LoVo (cell line): ENCODE data around the gene CACNA2D3.

Source experiments
- DNase-seq: peaks from one replicate; pipeline ENCODE4 v3.0.0-alpha.2; 2016; ENCODE audit warnings: low spot score

CACNA2D3 gene

DNA sequence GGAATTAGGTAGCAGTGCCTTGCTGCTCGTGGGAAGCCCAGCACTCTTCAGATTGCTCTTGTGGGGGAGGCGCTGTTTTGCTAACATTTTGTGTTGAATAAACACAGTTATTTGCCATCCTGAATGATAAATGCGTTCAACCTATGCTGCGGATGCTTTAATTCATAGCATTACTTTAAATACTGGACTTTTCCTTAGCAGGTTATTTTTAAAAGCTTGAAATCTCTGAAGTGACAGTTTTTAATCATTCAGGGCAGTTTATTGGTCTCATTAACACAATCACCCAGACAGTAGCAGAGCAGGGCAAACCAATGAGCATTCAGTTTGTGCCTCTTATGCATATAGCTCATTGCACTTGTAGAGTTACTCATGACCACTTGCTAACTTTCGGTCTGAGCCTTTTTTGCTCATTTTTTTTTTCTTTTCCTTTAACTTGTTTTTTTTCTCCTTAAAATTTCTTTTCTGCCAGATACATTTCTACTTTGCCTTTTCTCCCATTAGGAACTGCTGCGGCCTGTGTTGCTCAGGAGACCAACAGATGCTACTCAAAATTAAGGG is 5.2 kb downstream of the CACNA2D3 start:
- no peak for DNase-seq

DNA sequence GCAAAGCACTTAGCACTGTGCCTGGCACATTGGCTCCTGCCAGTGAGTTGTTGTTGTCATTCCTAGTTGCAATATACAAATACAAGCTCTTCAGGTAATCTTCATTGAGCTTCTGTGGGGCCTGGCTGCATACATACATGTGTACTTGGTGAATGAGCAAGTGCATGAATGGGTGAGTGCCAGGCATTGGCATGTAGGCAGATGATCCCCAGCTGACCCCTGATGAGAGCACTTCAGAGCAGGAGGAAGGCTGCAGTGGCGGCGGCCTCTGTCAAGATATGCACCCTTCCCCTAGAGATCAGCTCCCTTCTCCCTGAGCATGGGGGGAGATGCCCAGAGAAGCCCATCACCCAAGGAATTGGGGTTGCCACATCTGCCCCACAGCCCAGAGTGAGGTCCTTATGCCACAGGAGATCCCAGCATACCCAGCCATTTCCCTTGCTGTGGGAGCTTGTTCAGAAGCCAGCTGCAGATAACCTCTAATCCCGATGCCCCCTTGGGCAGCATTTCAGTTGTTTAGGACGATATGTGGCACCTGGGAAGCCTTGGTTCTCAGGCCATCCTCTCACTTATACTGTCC is 8.8 kb downstream of the CACNA2D3 start:
- DNase-seq, result no peak

DNA sequence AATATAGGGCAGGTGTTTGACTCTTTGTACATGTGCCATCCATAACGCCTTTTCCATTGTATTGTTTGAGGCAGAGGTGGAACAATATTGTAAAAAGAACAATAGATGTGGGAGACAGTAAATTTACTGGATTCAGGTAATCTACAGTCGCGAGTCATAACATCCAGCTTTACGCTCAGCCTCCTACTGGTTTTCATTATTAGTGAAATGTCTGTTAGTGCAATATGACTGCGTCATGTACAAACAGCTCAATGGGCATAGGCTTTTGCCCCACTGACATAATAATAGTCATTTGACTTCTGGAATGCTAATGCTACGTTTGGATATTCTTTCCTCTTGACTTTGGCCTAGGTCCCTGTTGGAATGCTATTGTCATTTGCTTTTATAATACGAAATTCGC is 9.5 kb downstream of the CACNA2D3 start:
- DNase-seq, result no peak

DNA sequence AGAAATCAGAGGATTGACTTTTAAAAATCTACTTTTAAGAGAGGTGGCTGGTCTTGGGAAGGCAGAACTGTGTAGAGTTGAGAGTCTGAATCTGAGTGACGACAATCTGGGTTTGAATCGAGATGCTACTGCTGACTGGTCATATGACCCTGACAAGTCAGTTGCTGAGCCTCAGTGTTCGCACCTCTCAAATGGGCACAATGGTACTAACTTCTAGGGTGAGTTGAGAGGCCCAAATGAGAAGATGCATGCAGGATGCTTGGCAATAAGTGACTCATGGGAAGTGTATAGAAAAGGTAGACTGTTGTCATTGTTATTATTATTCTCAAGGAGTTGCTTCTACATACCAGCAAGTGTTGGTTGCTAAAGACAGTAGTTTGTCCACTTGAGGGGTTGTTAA is 10.3 kb downstream of the CACNA2D3 start:
- no peak for DNase-seq

DNA sequence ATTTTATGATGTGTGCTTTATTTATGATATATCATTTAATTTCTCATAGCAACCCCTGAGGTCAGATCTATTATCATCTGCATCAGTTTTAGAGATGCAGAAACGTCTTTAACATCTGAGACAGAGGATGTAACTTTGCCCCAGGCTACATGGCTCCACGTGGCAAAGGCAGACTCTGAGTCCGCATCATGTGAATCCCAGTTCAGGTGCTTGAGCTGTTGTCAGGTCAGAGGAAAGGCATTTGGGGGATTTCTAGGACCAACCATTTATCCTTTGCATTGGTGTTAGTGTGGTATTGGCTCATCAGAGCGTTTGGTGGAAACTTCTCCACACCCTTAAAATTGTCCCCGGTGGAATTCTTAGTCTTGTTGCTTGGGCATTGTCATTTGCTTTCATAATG is 10.8 kb downstream of the CACNA2D3 start:
- no peak for DNase-seq

DNA sequence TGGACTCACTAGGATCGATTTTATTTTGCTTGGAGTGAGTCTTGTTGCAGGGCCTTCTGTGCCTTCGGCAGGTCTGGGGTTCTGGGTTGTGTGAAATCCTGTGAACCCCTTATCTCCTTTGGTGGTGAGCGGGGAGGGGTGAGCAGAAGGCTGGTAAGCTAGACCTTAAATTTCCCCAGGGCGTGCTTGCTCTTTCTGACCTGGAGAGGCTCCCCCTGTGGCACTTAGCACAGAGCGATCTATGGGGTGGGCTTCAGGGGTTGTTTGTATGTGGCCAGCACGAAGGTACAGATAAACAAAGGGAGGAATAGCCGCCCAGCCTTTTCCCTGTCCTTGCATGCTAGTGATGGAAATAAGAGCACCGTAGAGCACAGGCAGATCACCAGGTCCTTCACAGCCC is 11.8 kb downstream of the CACNA2D3 start:
- no peak for DNase-seq

DNA sequence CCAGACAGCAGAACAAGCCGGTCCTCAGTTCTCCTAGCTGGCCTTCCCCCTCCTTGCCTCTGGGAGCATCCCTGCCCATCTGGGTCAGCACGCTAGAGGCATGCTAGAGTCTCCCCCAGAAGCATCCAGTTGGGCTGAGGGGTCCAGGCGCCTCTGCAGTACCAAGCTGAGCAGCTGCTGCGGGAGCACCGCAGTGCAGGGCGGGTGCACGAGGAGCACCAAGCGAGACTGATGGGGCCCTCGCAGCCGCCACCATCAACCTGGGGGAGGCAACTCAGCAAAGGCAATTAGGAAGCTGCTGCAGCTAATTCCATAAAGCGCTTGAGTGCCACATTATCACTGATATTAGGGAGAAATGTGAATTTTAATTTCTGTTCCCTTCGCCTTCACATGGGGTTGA is 12.4 kb downstream of the CACNA2D3 start:
- no peak for DNase-seq

DNA sequence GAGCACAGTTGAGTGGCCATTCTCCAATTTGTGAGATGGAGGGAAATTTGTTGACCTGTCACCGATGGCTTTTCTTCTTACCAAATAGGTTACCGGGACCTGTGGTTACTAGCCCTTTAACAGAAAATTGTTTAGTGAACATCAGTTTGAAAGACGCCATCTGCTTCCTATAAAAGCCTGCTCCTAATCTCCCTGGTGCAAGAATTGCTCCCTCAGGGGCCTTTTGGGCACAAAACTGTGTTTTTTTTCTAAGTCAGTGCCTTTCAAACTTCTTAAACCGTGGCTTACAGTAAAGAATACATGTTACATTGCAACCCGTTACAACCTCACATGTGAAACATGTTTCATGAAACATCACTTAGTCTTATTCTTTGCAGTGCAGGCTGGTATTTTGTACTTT is 15.0 kb downstream of the CACNA2D3 start:
- DNase-seq, result no peak

DNA sequence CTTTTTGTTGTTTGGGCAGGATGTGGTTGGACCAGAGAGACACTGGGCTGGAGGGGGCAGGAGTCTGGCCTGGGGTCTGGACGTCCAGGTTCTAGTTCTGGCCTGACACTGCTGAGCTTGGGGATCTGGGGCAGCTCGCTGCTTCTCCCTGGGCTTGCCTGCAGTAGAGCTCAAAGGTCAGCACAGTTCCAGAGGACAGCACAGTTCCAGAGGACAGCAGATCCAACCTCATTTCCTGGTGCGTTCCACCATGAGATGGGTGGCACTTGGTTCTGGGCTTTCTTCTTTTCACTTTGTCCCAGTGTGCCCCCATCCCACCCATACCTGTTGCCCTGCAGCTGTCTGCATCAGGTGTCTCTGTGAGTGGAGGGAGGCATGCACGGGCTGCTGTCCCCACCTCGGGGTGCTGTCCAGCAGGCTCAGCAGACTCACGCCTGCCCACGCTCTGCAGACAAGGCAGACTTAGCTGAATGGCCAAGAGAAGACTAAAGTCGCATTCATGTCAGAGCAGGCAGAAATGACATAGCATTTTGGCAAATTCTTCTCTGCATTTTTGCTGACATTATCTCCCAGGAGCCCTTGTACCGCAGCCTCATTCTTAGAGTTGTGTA is 16.7 kb downstream of the CACNA2D3 start:
- no peak for DNase-seq

DNA sequence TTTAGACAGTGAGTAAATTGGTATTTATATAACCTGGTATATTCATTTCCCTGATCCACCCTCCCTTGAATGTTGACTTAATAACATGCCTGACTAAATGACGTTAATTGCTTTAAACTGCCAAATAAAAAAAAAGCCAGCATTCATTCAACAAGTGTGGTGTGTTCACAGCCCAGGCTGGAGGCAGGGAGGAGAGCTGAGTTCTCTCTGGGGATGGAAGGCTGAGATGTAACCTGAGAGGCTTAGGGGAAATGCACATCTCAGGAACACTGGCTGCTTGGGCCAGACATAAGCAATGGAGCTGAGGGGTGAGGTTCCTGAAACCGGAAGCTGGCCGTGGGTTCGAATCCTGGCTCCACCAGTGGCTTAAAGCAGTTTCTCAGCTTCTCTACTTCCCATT is 17.3 kb downstream of the CACNA2D3 start:
- DNase-seq, result no peak

DNA sequence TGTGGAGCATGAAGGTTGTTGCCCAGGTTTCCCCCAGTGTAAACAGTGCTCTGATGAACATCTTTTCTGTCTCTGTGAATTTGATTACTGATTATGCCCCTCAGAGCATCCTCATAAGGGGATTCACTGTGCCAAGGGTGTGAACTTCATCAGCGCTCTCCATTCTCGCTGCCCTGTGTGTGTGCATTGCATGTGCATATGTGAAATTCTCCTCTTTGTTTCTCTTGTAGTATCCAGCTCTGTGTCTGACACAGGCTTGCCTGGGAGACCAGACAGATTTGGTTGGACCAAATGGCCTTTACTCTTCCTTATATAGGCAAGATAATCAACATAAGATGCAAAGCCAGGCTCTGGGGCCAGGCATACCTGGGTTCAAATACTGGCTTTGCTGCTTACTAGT is 21.9 kb downstream of the CACNA2D3 start:
- no peak for DNase-seq

DNA sequence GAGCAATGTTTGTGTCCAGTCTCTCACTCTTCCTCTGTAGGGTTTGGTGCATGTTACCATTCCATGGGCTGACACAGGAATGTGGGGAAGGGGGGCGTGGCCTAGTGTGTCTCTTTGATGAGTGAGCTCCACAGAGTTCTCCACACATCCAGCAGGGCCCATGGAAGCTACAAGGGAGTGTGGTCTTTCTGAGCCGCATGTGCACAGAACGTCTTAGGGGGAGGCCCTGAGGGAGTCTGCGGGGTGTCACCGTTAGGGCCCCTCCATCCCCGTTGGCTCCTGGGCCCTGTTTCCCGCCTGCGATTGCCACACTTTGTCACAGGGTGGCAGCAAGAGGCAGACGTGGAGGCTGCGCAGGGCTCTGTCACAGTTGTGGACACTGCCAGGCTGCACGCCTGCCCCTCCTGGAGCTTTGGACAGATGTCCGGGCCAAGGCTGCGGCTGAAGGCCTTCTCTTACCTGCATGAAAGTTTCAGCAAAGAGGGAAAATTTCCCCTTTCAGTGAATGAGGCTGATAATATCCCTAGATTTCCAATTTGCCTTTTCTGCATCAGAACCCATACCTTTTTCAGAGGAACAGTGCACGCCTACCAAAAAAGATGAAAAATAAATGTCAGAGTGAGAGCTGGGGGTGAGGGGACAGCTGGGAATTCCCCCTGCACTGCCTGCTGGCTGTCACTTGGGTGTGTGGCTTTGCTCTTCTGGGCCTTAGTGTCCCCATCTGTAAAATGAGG is 24.3 kb downstream of the CACNA2D3 start:
- peak; percentile 4 for DNase-seq

DNA sequence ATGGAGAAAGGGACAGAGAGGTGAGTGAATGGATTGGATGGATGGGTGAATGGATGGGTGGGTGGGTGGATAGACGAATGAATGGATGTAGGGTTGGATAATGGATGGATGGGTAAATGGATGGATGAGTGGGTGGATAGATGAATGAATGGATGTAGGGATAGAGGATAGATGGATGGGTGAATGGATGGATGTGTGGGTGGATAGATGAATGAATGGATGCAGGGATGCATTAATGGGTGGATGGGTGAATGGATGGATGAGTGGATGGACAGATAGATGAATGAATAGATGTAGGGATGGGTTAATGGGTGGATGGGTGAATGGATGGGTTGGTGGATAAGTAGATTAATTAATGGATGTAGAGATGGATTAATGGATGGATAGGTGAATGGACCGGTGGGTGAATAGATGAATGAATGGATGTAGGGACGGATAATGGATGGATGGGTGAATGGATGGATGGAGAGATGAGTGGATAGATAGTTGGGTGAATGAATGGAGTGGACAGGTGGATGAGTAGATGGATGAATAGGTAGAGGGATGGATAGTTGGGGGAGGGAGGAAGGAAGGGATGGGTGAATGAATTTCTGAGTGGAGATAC is 28.6 kb downstream of the CACNA2D3 start:
- no peak for DNase-seq

DNA sequence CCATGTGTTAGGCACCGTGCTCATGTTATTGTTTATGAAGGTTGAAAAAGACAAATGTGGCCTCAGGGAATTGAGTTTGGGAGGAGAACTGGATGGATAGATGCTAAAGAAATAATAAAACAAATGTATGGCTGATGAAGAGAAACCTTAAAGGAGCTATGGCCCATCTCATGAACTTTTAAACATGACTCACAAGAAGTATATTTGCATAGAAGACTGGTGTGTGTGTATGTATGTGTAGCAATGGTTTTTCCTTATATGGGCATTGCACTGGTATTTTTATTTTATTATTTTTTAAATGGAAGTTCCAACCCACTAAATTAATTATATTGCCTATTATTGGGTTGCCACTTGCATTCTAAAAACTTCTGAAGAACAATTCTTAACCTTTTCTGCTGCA is 31.1 kb downstream of the CACNA2D3 start:
- no peak for DNase-seq

DNA sequence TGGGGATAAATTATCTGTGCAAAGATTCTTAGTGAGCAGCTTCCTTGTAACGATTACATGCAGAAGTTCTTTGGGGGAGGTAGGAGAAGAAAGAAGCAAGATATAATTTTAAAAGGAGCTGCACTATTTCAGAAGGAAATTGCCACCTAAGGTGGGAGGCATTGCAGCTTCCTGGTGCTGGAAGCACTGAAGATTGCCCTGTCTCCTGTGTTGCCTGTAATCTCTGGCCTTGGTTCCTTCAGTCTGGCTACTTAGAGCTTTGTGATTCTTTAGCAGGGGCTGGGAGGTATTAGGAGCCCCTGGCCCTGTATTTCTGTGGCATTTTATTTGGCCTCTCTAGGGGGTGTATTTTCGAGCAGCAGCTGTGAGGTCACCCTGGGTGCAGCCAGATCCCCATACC is 35.5 kb downstream of the CACNA2D3 start:
- no peak for DNase-seq

DNA sequence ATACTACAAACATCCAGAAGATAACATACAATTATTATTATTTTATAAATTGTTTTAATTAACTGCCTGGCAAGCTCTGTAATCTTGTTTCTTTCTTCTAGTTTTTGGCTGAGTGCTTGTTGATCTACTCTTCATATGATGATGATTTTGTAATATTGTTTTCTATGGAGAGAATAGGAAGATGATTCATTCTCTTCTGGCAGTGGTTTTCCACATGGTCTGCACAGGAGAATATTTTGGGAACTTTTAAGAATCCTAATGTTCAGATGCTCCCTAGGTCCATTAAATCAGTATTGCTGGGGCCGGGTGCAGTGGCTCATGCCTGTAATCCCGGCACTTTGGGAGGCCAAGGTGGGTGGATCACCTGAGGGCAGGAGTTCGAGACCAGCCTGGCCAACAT is 37.6 kb downstream of the CACNA2D3 start:
- DNase-seq, result no peak

DNA sequence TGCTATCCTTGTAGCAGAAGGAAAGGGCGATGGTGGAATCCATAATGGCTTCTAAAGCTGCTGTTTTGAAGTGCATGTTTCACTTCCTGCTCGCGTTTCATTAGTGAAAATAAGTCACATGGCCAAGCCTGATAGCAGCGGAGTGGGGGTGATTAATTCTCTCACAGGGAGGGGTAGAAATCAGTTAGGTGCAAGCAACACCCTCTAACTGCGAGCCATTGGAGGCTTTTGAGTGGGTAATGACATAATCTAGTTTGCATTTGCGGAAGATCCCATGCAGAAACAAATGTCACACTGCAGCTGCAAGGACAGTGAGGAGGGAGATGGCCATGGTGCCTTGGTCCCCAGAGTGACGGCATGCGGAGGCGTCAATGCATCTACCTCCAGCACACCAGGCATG is 41.1 kb downstream of the CACNA2D3 start:
- no peak for DNase-seq

DNA sequence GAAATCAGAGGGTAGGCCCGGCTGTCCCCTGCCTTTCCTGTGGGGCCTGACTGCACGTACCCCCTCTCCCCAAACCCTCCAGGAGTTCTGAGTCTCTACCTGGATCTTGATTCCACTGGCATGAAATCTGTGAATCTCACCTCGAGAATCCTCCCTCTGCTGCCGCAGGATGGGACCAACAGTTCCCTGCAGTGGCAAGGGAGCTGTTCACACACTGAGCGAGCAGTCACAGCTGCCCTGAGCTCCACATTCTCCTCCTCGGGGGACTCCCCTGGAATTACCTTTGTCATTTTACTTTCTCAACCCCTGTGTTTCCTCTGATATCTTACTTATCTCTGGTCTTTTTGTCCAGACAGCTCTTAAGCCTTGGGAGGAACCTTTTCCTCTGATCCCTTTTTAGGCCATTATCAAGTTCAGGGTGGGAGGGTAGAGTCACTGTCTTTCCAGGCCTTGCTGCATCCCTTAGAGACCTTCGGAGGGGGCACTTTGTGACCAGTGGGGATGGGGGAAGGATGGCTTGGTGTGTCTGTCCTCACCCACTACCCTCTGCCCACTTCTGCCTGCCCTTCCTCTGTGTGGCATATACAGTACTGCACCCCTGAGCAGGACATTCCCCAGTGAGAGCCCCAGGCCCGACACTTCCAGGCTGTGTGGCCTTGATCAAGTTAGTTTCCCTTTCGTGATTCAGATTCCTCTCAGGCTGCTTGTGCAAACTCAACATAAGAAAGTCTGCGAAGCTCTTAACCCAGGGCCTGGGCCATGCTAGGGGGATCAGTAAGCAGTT is 42.0 kb downstream of the CACNA2D3 start:
- DNase-seq, result no peak

DNA sequence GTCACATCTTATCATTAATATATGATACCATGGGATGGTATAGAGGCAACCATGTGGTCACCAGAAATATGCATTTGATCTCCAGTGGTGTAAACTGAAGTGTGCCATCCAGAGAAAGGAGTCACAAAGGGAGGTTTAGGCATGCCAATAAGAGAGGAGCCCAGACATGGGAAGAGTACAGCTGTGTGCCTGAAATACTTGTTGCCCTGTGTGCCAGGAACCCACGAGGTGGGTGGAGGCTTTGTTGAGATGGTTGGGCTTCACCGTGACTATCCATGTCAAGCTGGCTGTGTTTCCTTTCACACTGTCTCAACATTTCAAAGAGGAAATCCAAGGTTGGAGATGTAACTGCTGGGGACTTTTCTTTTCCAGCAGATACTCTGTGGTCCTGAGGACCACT is 43.5 kb downstream of the CACNA2D3 start:
- no peak for DNase-seq

DNA sequence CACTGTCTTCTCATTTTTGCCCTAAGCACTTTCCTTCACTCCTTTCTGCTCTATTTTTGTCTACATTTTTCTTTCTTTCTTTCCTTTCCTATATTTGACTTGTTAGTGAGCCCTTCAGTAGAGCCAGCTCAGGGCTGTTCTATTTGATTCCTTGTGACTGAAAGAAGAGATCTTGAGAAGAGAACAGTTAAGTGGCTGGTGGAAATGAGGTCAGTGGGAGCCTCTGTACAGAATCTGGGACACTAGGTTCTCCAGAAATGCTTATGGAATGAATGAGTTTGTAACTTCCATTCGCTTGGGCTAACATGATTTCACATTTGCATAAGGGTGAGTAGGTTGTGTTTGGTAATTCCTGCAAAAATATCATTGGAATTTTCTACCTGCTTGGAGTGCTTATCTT is 45.6 kb downstream of the CACNA2D3 start:
- DNase-seq, result no peak

DNA sequence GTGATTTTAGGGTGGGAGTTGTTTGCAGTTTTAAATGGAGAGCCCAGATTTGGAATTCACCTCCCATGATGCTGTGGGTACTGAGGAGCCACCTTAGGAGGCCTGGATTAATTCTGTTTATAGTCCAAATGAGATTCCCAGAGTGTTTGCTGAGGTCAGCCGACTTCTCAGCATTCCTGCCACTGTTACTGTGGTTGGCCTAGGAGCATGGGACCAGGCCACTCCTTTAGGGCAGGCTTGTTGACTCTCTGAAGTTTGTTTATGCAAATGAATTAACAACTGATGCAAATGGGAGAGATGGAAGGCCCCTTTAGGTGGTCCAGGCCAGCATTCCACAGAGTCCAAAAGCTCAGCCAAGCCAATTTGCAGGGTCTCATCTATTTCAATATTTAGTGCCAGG is 46.1 kb downstream of the CACNA2D3 start:
- no peak for DNase-seq

DNA sequence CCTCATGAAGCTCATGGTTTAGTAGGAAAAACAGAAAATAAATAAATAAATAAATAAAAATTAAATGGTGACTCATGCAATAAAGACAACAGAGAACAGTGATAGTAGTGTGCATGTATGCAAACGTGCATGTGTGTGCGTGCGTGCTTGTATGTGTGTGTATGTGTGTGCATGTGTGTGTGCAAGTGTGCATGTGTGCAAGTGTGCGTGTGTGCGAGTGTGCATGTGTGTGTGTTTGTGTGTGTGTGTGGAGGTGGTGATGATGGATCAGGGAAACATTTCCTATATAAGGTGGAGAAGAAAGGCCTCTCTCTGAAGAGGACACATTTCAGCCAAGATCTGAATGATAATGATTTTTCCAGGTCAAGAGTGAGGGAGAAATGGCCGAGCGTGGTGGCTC is 47.2 kb downstream of the CACNA2D3 start:
- DNase-seq, result no peak
